Breast epithelium (tissue), 4 donors: ENCODE data around the gene SDR39U1. TPM values are rescaled to one million over a fixed set of nuclear protein-coding genes. Genes with fewer than 3 reads are reported as not detected.
A peak's percentile ranks its signal among the peaks of the same experiment; 100 is the strongest.

ENCODE experiments used
- DNase-seq, 2 donors: peaks; one replicate each; pipeline ENCODE4 v3.0.0-alpha.2; 2019; ENCODE audit warnings: low spot score in 2 of 2
- H3K27ac ChIP-seq, 2 donors: fragments of 200-600 bp; sonication (generic) in 1 of 2; one replicate each; pipeline ENCODE4 v1.5.1; 2016 to 2019; ENCODE audit warnings: mild to moderate bottlenecking in 1 of 2
- H3K27me3 ChIP-seq, 2 donors: fragments of 200-600 bp; sonication (generic) in 1 of 2; one replicate each; pipeline versions ENCODE4 v1.5.1 to v1.6.0; 2017 to 2019; ENCODE audit warnings: control low read depth in 1 of 2, mild to moderate bottlenecking in 1 of 2
- H3K36me3 ChIP-seq: fragments of 200-600 bp; one replicate; pipeline ENCODE4 v1.5.1; 2019
- H3K4me1 ChIP-seq, 2 donors: fragments of 200-600 bp; sonication (generic); one replicate each; pipeline ENCODE4 v1.5.1; 2016 to 2019; ENCODE audit warnings: control low read depth in 1 of 2
- H3K4me3 ChIP-seq, 3 donors: fragments of 200-600 bp; sonication (generic); 1 replicate in 2 of 3; 2 replicates in 1 of 3; pipeline ENCODE4 v1.5.1; 2016 to 2019; ENCODE audit warnings: mild to moderate bottlenecking in 3 of 3, moderate library complexity in 2 of 3
- H3K9me3 ChIP-seq, 2 donors: fragments of 200-600 bp; sonication (generic) in 1 of 2; one replicate each; pipeline ENCODE4 v1.5.1; 2016 to 2019; ENCODE audit warnings: control low read depth in 1 of 2
- POLR2A ChIP-seq: fragments of 450-650 bp; IDR thresholded peaks from one replicate; pipeline ENCODE4 v1.6.1; 2016; ENCODE audit warnings: antibody characterized with exemption, mild to moderate bottlenecking, moderate library complexity
- POLR2AphosphoS5 ChIP-seq, 3 donors: sonication (generic); formaldehyde crosslinking; IDR thresholded peaks; one replicate each; pipeline ENCODE4 v1.6.1; 2017; ENCODE audit warnings: antibody characterized with exemption in 3 of 3
- intact Hi-C: fragments of 100-400 bp; cut with DNase I; formaldehyde crosslinking; loops from one replicate; pipeline ENCODE4 v1.15.1; 2023; ENCODE audit warnings: low total_unique reads
- total RNA-seq, 3 donors: library from RNA; depleted of rRNA; stranded (reverse); fragments of >200 nt; gene quantifications; one replicate each; pipeline ENCODE4 v1.1.0, GENCODE V29; 2016
- TF ChIP-seq, protein P1 (sequence below), 3 donors: fragments of 450-650 bp; IDR thresholded peaks; one replicate each; pipeline ENCODE4 v1.5.1; 2016 to 2017; ENCODE audit warnings: antibody characterized with exemption in 3 of 3, mild to moderate bottlenecking in 3 of 3, moderate library complexity in 3 of 3

SDR39U1 gene
- total RNA-seq, 3 donors from 2014 or later = 42.1 to 63.4 (median 53.4) TPM

DNA sequence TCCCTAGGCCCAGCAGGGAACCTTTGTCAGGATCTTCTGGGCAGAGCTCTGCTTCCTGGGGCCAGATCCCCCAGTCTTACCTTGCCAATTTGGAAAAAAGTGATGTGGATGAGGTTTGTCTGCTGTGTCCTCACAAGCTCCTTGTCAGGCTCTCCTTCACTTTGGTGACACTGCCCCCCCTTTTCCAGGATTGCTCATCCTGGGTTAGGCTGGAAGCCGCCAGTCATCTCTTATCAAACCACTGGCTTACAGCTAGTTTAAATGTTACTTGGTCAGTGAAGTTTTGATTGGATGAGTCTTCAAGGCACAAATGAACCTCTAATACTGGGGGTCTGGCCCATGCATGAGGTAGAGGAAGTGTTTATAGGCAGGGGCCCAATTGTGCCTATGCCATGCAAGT lies 28.5 kb downstream of the SDR39U1 start:
- intact Hi-C loops = no loop called here
- no peak for DNase-seq

DNA sequence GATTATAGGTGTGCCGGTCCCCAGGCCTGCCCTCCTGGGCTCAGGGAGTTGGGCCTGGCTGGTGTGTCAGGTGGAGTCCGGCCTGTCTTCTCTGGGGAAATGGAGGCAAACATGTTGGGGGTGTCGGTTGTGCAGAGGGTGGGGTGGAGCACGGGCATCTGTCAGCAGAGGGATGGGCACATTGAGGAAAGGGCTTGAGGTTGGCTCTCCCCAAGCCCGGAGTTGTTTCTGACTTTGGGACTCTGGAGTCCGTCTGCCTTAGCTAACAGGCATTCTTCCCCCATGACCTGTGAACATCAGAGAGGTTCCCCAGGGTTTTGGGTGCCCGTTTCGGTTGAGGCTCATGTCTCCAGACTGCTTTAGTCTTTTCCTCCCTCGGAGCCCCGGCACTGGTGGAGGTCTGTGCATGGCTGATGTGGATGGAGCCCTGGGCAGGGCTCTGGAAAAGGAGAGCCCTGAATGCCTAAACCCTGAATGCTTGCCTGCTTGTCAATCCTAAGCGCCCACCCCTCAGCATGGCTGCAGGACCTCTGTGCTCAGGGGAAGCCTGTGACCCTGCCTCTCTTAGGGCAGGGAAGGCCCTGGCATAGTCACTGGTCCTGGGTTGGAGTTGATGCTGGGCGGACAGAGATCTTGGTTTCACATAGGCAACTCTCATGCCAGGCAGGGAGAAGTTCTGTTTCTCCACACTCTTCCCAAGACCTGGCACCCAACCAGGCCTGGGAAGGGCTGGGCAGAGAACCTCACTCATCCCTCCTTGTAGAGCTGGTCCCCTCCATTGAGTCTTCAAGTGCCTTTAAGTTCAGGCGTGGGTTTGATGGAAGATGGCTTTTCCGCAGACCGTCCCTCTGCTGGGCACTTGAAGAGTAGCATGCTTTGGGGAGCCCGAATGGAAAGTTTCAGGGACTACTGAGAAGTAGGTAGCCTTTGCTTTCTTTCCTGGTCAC lies 30.9 kb downstream of the SDR39U1 start:
- no peak overlapping the region for H3K27ac ChIP-seq
- intact Hi-C loops = no loop called here
- H3K4me3 ChIP-seq = no peak overlapping the region
- no peaks in the 10 kb centered on the region for H3K36me3 ChIP-seq
- H3K4me1 ChIP-seq = no peaks in the 10 kb centered on the region
- no peaks in the 10 kb centered on the region for H3K9me3 ChIP-seq
- H3K27me3 ChIP-seq = no peaks in the 10 kb centered on the region
- TF ChIP-seq POLR2A = no peak
- TF ChIP-seq, protein P1, sequence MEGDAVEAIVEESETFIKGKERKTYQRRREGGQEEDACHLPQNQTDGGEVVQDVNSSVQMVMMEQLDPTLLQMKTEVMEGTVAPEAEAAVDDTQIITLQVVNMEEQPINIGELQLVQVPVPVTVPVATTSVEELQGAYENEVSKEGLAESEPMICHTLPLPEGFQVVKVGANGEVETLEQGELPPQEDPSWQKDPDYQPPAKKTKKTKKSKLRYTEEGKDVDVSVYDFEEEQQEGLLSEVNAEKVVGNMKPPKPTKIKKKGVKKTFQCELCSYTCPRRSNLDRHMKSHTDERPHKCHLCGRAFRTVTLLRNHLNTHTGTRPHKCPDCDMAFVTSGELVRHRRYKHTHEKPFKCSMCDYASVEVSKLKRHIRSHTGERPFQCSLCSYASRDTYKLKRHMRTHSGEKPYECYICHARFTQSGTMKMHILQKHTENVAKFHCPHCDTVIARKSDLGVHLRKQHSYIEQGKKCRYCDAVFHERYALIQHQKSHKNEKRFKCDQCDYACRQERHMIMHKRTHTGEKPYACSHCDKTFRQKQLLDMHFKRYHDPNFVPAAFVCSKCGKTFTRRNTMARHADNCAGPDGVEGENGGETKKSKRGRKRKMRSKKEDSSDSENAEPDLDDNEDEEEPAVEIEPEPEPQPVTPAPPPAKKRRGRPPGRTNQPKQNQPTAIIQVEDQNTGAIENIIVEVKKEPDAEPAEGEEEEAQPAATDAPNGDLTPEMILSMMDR (IDR thresholded peaks at IDR 0.05) = peak in 2 of 3 donors; percentile 61 to 77
- DNase-seq = no peak

More for the DNA sequence above, 28.5 kb downstream of the SDR39U1 start:
- H3K4me1 ChIP-seq = no peaks in the 10 kb centered on the region
- H3K9me3 ChIP-seq = no peaks in the 10 kb centered on the region
- TF ChIP-seq, protein P1 (IDR thresholded peaks at IDR 0.05) = no peak
- no peak for TF ChIP-seq POLR2A
- no peak for TF ChIP-seq POLR2AphosphoS5 (IDR thresholded peaks at IDR 0.05)
- H3K27me3 ChIP-seq = no peaks in the 10 kb centered on the region
- no peak overlapping the region for H3K4me3 ChIP-seq
- H3K36me3 ChIP-seq = no peaks in the 10 kb centered on the region
- no peak overlapping the region for H3K27ac ChIP-seq

DNA sequence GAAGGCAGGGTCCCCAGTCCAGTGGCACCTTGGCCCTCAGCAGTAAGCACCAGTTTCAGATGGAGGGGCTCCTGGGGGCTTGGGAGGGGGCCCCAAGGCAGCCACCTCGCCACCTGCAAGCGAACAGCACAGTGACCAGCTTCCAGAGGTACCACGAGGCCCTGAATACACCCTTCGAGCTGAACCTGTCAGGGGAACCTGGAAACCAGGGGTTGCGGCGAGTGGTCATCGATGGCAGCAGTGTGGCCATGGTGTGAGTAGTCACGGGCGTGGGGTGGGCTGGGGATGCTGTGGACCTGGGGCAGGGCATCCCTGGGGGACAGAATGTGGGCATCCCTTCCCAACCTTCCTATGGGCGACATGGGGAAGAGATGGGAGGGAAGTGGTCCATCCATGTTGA lies 32.6 kb downstream of the SDR39U1 start:
- Histone ChIP-seq H3K36me3 (no peaks in the 10 kb centered on the region), H3K4me1 (no peaks in the 10 kb centered on the region), H3K9me3 (no peaks in the 10 kb centered on the region), H3K27me3 (no peaks in the 10 kb centered on the region), H3K4me3 (no peak overlapping the region), H3K27ac (no peak overlapping the region)
- intact Hi-C loops = no loop called here
- TF ChIP-seq POLR2A (no peak), POLR2AphosphoS5 (IDR thresholded peaks at IDR 0.05) (no peak)
- TF ChIP-seq, protein P1 (IDR thresholded peaks at IDR 0.05) = no peak
- DNase-seq = no peak

DNA sequence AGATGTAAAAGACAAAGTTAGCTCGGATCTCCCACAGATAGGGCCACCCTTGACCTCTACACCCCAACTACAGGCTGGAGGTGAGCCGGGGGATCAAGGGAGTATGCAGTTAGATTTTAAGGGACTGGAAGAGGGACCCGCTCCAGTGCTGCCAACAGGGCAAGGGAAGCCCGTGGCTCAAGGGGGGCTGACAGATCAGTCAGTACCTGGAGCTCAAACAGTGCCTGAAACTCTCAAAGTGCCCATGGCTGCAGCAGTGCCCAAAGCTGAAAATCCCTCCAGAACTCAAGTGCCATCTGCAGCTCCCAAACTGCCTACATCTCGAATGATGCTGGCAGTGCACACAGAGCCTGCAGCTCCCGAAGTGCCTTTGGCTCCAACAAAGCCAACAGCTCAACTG lies 33.4 kb downstream of the SDR39U1 start:
- no peaks in the 10 kb centered on the region for H3K36me3 ChIP-seq
- H3K9me3 ChIP-seq = no peaks in the 10 kb centered on the region
- no peak for TF ChIP-seq POLR2AphosphoS5 (IDR thresholded peaks at IDR 0.05)
- no peak for TF ChIP-seq POLR2A
- no peak for DNase-seq
- H3K4me1 ChIP-seq = no peaks in the 10 kb centered on the region
- H3K4me3 ChIP-seq = no peak overlapping the region
- H3K27me3 ChIP-seq = no peaks in the 10 kb centered on the region
- intact Hi-C loops = no loop called here
- no peak overlapping the region for H3K27ac ChIP-seq

DNA sequence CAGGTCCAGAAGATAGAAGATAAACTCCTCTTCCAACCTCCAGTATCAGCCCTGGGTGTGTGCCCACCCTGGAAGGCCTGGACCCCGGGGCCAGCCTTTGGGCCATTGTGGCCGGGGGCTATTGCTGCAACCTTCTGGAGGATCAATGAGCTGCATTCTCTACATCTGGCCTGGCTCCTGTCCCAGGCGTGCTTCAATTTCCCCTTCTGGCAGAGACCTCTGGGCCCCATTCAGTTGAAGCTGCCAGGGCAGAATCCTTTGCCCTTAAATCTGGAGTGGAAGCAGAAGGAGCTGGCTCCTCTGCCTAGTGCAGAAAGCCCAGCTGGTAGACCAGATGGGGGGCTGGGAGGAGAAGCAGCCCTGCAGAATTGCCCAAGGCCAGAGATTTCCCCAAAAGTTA lies 33.8 kb downstream of the SDR39U1 start:
- H3K9me3 ChIP-seq = no peaks in the 10 kb centered on the region
- no peak overlapping the region for H3K4me3 ChIP-seq
- no peaks in the 10 kb centered on the region for H3K36me3 ChIP-seq
- no peak for TF ChIP-seq POLR2A
- TF ChIP-seq POLR2AphosphoS5 (IDR thresholded peaks at IDR 0.05) = no peak
- TF ChIP-seq, protein P1 (IDR thresholded peaks at IDR 0.05) = no peak
- DNase-seq = no peak
- intact Hi-C loops = no loop called here
- H3K4me1 ChIP-seq = no peaks in the 10 kb centered on the region
- H3K27ac ChIP-seq = no peak overlapping the region
- H3K27me3 ChIP-seq = no peaks in the 10 kb centered on the region
